Globus pallidus (tissue), 1 donor: ENCODE measurements around the gene RREB1.

Experiments
- DNase-seq: peaks from one replicate; pipeline ENCODE4 v3.0.0-alpha.2; 2015; ENCODE audit warnings: low spot score

RREB1 gene

DNA sequence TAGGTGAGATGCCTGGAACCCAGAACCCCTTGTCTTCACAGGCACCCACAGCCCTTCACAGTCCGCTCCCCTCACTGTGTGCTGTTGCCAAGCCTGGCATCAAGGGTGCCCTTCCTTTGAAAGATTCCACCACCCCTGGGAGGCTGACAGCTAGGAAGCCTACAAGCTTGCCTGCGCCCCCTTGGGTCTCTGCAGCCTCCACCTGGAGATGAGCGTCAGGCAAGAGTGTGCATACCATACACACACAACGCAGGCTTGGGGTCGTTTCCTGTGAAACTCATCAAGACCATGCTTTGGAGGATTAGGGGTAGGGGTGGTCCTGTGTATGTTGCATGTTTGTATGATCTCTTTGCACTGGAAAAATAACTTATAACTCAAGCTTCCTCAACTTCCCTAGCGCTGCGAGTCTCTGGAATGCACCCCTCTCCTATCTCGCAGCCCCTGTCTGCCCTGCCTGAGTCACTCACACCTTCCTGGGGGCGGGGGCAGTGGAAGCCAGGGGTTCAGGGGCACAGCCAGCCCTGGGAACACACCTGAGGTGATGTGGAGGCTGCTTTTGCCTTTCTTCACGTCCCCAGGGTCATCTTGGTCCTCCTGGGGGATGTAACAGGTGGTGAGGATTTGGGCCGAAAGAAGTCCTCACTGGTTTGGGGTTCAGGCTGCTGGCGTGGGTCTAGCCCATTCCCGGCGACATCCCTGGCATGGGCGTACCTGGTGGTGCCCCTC lies 138.1 kb downstream of the RREB1 start:
- no peak for DNase-seq

DNA sequence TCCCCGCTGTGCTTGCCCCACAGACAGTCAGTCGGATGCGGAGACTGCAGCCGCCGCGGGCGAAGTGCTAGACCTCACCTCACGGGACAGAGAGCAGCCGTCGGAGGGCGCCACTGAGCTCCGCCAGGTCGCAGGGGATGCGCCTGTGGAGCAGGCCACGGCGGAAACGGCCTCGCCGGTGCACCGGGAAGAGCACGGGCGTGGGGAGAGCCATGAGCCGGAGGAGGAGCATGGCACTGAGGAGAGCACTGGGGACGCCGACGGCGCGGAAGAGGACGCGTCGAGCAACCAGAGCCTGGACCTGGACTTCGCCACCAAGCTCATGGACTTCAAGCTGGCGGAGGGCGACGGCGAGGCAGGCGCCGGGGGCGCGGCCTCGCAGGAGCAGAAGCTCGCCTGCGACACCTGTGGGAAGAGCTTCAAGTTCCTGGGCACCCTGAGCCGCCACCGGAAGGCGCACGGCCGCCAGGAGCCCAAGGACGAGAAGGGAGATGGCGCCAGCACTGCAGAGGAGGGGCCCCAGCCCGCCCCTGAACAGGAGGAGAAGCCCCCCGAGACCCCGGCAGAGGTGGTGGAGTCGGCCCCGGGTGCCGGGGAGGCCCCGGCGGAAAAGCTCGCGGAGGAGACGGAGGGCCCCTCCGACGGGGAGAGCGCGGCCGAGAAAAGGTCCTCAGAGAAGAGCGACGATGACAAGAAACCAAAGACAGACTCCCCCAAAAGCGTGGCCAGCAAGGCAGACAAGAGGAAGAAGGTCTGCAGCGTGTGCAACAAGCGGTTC lies 138.8 kb downstream of the RREB1 start:
- DNase-seq = no peak

DNA sequence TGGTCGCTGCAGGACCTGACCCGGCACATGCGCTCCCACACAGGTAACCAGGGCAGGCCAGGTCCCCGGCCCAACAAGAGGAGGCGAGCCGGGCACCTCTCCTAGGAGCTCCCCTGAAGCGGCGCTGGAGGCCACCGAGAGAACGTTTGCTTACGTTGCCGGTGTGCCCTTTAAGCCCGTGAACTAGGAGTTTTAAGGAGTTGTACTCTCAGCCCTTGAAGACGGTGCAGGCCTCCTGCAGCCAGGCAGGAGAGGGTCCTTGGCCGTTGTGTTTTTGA lies 139.4 kb downstream of the RREB1 start:
- DNase-seq = no peak

DNA sequence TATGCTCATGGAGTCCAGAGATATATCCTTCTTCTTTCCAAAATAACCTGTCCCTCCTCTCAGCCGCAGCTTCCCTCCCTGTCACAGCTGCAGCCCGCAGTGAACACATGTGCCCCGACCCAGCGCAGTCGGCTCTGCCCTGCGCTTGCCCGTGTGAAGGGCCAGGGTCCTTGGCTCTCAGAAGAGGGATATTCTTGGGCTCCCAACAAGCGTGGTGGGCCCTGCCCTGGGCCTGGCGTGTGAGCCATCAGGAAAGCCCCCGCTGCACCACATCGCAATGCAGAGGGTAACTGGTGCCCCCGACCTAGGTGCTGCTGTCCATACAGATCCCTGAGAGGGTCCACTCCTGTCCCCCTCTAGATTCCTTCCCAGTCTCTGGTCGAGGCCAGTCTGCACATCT lies 140.1 kb downstream of the RREB1 start:
- DNase-seq = no peak

DNA sequence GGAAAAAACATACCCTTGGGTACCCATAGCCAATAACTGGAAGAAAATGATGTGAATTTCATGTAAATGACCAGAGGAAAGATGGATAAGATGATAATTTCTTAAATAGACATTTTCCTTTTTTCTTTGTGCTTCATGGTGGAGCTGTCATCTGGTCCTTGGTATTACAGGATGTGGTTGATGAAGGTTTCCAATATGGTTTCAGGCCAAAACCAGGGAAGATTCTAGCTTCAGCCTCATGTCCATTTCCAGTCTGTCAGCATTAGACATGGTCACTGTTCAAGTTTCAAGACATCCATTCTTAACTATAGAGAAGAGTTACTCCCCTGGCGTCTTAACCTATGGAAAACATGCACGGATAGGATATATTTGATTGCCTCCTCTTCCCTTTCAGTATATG lies 141.6 kb downstream of the RREB1 start:
- no peak for DNase-seq

DNA sequence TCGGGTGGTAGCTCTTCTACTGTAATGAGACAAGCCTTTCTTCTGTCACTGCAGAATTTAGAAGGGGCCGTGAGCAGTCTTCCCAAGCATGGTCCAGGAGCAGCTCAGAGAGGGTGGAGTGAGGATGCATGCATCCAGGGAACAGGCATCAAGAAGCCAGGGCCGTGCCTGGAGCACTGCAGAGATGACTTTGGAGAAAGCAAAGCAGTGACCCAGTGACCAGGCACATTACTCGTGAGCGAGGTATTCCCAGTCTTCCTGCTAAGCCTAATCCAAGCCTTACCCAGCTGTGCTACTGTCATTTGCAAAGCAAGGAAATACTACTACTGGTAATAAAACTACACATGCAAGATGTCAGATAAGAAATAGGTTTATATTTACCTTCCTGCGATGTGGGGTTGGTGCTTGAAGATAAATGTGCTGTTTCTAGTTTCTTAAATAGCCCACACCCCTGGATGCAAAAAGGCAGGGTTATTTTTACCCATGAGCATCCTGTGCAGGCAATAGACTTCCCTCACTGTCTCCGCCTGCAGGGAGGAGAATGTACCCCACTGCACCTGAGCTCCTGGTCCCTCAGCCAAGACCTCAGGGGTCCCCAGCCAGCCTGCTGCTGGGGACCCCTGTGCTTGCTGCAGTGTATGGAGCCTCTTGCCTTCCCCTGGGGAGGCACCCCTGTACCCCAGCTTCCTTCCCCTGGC lies 142.3 kb downstream of the RREB1 start:
- no peak for DNase-seq

DNA sequence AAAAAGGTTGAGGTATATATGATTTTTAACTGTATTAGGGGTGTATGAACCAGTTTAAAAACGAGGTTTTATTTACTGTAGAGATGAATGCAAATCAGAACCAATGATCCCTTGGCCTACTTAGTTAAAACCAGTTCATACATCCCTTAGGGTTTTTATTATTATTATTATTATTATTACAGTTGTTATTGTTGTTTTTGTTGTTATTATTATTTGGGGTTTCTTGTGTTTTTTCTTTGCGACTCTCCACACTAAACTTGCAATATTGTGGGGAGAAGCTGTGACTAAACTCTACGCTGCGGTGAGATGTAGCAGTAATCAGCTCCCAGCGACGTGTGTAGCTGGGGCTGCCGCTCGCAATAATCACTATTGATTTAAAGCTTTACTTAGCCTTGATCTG lies 143.1 kb downstream of the RREB1 start:
- no peak for DNase-seq

DNA sequence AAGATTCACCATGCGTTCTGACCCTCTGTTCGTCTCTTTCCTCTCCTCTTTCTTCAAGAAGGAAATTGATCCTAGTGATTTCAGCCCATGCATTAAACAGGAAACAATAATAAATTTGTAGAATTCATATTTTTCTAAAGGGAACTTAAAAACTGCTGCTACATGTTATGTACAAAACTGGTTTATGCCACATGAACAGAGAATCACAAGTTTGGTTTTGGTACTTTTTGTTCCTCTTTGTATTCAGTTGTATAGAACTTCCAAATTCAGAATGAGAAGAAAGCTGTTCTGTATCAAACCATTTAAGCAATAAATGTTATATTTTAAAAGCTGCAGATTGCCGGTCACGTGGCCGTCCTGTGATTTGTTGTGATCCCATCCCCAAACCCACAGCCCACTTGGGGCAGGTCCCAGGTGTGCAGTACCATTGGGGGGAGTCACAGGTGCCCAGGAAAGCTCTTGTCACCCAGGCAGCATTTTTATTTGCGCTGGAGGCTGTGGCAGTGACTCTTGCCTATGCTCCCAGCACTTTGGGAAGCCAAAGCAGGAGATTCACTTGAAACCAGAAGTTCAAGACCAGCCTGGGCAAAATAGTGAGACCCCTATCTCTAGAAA lies 144.0 kb downstream of the RREB1 start:
- no peak for DNase-seq

DNA sequence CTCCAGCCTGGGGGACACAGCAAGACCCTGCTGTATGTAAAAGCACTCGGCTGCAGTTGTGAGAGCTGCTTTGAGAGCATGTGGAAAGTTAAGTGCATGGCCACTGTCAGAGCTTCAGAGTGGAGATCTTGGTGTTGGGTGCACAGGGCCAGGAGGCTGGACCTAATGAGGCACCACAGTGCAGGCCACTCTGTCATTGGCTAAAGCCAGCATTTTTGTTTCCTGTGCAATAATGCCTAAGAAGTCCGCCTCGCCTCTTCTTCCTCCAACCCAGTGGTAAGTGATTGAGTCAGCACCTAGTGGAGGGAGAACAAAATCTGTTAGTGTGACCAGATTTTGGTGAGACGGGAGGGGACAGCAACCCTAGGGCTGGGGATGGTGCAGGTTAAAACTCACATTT lies 144.6 kb downstream of the RREB1 start:
- peak; percentile 21 for DNase-seq

DNA sequence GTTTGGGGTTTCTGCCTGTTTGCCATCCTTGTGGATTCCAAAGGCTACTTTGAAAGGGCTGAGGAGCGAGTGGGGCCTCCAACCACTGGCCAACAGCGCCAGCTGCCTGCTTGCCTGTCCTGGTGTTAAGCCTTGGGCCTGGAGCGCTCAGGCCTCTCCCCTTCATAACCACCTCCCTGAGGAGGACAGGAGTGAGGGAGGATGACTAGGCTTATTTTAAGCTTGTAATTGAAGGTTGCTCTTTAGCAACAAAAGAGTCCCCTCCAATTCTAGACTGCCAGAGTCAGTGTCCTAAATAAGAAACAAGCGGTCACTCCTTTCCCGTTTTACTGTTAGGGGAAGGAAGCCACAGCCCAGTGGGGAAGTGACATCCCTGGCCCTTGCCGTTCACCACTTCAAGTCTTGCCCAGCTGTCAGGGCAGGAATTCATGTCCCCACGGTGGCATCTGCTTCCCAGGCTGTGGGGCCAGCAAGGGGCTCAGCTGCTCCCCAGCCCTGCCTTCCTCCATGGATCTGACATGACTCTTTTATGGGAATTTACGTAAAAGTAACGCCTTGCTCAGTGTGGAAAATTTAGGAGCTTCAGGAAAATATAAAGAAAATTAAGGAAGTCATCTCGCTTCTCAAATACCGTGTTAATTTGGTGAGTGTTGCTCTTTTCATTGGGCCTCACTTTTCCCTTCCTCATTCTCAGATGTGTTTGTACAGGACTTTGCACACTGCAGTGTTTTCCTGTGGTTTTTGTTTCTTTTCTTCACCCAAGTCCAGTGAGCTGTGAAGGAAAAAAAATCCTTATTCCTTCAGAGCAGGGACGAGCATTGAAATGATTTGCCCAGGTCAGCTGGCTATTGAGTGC lies 147.4 kb downstream of the RREB1 start:
- peak; percentile 48 for DNase-seq

DNA sequence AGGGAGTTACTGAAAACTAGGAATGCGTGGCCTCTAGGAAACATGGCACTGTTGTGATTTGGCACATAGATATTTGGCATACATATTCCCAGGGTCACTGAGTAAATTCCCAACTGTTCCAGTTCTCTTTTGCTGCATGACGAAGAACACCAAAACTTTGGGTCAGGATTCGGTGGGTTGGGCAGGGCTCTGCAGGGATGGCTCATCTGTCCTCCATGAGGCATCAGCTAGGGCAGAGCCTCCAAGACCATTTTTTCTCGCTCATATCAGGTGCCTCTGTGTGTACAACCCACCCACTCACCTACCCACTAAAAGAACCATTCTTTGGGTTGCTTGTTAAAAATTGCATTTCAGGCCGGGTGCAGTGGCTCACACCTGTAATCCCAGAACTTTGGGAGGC lies 148.2 kb downstream of the RREB1 start:
- no peak for DNase-seq

DNA sequence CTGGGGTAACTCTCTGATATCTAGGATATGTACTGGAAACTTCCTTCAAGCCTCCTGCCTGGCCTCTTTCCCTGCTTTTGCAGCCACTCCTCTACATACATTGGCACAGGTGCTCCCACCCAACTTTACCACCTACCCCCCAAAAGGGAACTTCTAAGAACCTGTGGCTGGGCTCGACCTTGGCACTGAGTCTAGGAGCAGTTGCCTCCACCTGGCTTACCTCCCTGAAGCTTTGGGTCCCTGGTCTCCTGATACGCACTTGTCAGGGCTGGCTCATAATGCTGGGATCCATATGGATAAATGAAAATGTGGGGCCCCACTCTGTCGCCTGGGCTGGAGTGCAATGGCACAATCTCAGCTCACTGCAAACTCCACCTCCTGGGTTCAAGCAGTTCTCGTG lies 149.0 kb downstream of the RREB1 start:
- no peak for DNase-seq

DNA sequence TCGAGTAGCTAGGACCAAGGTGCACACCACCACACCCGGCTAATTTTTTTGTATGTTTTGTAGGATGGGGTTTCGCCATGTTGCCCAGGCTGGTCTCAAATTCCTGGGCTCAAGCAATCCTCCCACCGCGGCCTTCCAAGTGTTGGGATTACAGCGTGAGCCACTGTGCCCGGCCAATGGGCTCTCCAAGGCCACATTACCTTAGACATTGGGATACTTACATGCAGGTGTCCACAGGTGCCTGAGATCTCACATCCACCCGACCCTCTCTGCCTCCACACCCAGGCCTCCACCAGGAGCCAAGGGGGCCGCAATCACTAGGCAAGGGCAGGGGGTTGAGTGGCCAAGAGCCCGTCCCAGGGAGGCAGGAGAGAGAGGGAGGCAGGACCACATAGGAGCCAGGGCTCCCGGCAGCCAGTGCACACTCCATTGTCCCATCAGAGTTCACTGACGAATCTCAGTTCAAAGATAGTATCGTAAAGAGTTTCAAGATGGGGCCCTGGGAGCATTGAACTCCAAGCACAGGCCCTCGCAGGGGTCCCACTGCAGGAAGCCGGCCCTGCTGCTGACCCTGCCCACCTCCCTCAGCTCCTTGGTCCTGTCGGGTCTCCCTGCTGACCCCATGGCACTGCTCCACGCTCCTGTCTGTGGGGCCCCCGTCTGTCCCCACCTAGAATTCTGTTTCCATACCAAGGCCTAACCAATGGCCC lies 149.9 kb downstream of the RREB1 start:
- no peak for DNase-seq

DNA sequence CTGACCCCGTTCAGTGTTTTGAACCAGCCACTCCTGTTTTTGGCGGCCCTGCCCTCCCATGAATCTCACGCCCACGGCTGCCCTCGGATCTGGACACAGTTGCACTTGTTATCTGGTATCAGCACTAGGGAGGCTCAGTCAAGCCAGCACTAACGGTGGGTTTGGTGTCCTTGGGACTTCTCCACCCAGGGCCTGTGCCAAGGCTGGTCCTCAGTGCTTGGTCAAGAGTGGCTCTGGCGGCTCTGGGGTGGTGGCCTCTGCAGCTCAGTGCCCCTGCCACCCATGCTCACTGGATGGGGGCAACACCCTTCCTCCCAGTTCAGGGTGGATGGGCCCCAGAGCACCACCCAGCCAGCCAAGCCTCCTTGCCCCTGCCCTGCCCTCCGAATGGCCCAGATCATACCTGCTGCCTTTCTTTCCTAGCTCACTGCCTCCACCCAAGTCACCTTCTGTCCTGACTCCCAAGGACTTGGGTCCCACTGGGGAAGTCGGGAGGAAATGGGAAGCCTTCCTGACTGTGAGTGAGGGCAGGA lies 150.5 kb downstream of the RREB1 start:
- no peak for DNase-seq

DNA sequence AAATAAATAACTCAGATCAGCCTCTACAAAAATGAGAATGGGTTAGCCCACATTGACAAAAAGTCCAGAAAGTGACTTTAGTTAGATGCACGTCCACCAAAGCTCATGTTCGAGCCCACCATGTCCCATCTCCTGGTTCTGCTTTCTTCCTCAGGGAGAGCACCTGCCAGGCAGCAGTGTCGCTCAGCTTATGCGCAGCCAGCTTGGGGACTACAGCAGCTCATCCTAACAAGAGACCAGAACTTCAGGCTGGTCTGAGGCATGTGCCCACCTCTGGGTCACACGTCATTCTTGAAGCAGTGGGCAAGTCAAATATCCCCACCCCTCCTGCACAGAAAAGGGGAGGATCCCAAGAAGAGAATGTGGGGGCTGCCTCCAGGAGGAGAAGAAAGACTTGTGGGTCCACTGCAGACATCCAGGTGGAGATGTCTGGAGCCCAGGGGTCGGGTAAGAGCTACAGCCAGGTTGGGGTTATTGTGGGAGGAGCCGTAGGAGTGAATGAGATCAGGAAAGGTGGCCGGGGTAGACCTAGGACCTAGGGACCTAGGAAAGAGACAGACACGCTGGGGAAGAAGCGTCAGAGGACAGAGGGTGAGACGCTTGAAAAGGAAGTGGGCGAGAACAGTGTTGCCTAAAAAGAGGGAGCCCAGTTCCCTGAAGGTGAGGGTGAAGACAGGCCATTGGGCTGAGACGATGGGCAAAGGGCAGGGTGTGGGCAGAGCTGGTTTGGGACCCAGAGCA lies 152.7 kb downstream of the RREB1 start:
- DNase-seq = no peak

DNA sequence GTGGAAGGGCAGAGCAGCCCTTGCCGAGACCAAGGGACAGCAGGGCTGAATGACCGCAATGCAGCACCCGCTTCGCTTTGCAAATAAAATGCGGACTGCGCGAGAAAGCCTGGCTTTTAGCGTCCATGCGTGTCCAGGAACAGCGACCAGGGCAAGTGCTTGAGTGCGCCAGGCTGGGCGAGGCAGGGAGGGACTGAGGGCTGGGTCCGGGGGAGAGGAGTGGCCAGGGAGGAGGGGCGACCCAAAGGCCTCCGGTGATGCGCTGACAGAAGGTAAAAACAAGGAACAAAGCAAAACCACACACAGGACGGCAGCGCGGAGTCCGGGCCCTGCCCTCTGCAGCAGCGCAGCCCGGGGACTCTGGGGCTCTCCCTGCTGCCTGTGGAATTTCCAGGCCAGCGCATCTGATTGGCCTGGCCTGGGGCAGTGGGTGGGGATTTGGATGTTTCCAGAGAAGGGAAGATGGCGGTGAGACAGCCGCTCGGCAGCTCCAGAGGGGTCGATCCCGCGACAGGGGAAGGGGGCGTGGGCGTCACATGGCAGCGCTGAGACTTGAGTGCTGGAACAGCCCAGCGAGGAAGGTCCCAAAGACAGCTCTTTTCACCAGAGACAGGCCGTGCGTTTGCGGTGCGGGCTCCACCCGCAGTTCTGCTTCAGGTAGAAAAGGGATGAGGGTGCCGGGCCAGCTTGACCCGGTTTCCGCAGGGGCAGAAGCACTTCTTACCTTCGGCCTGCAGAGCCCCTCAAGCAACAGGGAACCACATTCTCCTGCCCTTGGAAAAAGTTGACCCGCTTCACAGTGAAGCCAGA lies 153.5 kb downstream of the RREB1 start:
- DNase-seq = peak; percentile 80

DNA sequence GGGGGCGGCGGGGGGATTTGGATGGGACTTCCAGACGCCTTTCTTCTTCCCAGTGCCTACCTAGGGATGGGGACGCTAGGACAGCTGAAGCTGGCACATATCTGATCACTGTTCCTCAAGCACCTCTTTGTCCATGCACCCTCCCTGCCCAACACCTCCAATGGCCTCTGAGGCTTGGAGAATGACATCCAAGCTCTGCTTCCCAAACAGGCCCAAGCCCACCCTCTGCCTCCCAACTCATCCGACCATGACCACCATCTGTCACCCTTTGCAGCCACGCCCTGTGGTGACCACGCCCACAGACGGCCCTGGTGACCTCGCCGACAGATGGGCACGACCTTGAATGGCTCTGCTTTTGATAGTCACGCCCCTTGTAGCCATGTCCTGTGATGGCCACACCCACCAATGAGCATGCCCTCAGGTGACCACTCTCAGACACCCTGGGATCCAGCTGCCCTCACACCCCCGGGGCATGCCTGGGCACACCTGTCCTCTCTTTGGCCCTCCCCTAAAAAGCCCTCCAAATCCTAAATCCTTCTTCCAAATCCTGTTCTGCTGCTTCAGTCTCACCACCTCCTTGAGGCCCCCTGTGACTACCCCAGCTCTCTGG lies 154.2 kb downstream of the RREB1 start:
- no peak for DNase-seq

DNA sequence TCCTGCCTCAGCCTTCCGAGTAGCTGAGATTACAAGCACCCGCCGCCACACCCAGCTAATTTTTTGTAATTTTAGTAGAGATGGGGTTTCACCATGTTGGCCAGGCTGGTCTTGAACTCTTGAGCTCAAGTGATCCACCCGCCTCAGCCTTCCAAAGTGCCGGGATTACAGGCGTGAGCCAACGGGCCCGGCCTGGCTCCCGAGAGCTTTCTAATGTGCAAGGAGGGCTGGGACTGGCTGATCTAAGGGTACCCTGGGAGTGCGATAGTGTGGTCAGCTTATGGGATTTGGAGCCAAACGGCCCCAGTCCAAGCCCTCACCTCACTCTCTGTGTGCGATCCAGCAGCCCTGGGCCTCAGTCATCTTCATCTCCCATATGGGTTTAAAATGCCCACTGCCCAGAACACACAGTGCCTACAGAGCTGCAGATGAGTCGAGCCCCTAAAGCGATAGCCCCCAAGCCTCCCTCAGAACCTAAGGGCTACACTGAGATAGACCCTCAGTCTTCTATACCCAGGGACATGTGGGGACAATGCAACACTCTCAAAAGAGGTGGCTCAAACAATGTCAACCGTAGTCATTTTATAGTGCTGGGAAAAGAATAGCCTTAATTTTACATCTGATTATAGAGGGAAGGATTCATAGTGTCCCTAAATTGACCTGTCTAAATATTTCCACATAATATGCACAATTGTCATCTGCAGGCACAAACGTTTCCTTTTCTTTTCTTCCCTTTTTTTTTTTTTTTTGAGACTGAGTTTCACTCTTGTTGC lies 155.2 kb downstream of the RREB1 start:
- no peak for DNase-seq
